HG02678 (cell line): ENCODE measurements around the gene TPM2.

Experiments
- ATAC-seq: cut with Tn5 transposase; IDR thresholded peaks from one replicate; pipeline ENCODE4 v1.9.1; 2021; ENCODE audit warnings: mild to moderate bottlenecking, moderate library complexity; ENCODE audit not compliant: unreplicated experiment

TPM2 gene

GRCh38 chr9:35679766-35680330 is 9.9 kb downstream of the TPM2 start:
- ATAC-seq = no peak

- ATAC-seq = no peak
Measured at GRCh38 chr9:35679091-35679490, 10.6 kb downstream of the TPM2 start.

GRCh38 chr9:35675732-35676392 is 13.9 kb downstream of the TPM2 start:
- ATAC-seq = no peak

- ATAC-seq = no peak
Measured at GRCh38 chr9:35675204-35675603, 14.5 kb downstream of the TPM2 start.

- no peak for ATAC-seq
Measured at GRCh38 chr9:35674025-35674361, 15.7 kb downstream of the TPM2 start.

- no peak for ATAC-seq
Measured at GRCh38 chr9:35673132-35674024, 16.3 kb downstream of the TPM2 start, which contains the start of gene CA9. CA9 (plus strand) TSS chr9:35673928; CDS start chr9:35673960, 32 bp downstream.

GRCh38 chr9:35669331-35670145 is 20.2 kb downstream of the TPM2 start:
- no peak for ATAC-seq

- ATAC-seq = no peak
Measured at GRCh38 chr9:35667939-35668338, 21.8 kb downstream of the TPM2 start.

GRCh38 chr9:35666549-35666948 is 23.2 kb downstream of the TPM2 start:
- ATAC-seq = no peak

- no peak for ATAC-seq
Measured at GRCh38 chr9:35666045-35666444, 23.7 kb downstream of the TPM2 start.

GRCh38 chr9:35665471-35665818 is 24.3 kb downstream of the TPM2 start:
- no peak for ATAC-seq

GRCh38 chr9:35664531-35665470 is 24.9 kb downstream of the TPM2 start, which contains the start of gene ARHGEF39:
ARHGEF39 (minus strand) TSS chr9:35665195; CDS start chr9:35665169, 26 bp downstream.
- peak; percentile 80 for ATAC-seq

- ATAC-seq = no peak
Measured at GRCh38 chr9:35662437-35662836, 27.3 kb downstream of the TPM2 start.

- no peak for ATAC-seq
Measured at GRCh38 chr9:35661756-35662350, 27.9 kb downstream of the TPM2 start.

GRCh38 chr9:35660966-35661415 is 28.7 kb downstream of the TPM2 start:
- no peak for ATAC-seq

GRCh38 chr9:35659340-35659739 is 30.4 kb downstream of the TPM2 start:
- ATAC-seq = no peak

- ATAC-seq = no peak
Measured at GRCh38 chr9:35658968-35659220, 30.8 kb downstream of the TPM2 start.

GRCh38 chr9:35658137-35658967 is 31.4 kb downstream of the TPM2 start, which contains the start of gene CCDC107:
CCDC107 (plus strand) TSS chr9:35658292; CDS start chr9:35658380, 88 bp downstream.
- peak; percentile 71 for ATAC-seq
